IPS-NIHi11 (cell line): Measurements from ENCODE around the gene TBCD.

Source experiments
- DNase-seq: peaks from one replicate; pipeline ENCODE4 v3.0.0; 2012; ENCODE audit warnings: mixed read lengths, low spot score

The TBCD gene

DNA sequence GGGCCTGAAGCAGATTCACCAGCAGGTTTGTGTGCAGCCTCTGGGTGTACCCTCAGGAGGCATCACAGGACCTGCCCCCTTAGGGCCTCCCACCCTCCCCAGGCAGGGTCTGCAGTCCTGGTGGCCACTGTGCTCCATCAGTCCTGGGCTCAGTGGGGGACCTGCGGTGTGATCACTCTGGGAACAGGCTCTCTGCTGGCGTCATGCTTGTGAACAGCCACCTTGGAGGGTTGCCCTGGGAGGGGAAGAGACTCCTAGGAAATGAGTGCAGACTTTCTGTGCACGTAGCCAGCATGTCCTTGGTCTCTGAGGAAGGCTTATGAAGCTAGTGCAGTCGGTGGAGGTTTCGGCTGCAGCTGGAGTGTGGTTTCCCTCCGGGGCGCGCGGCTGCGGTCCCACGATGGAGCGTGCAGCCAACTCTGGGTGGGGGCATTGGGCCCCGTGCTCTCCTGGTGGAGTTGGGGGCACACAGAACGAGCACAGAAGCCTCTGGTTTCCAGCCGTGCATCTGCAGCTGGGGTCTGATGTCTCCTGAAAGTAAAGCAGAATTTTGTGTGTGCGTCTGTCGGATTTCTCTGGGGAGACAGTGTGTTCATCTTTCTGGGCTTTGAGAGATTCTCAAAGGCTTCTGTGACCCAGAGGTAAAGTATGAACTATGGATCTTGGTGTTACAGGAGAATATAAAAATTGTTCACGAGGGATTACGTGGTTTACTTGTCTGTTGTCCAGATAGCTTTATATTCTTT is 156.1 kb downstream of the TBCD start:
- DNase-seq, result no peak

DNA sequence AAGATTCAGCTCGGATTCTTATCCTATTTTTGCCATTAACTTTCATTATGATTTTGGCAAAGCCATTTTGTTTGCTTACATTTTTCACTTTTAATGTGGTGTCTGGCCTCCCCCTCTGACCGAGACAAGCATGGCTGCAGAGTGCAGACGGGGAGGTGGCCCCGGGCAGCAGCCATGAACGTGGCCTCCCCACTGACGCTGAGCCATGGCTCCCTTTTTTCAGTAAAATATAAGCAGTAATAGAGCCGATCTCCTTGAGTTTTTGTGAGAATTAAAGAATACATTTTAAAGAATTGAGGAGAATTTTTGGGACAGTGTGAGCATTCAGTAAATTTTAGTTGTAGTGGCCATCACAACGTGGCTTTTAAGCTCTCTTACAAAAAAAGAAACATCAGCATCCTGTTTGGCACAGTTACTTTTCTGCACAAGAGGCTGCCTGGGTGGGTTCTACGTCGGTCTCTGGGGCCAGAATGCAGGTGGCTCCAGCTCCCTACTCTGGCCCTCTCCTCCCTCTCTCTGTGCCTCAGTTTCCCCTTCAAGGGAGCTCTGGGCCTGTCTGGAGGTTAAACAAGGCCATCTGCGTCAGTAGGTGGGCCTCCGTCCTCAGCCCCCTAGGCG is 156.8 kb downstream of the TBCD start:
- no peak for DNase-seq

DNA sequence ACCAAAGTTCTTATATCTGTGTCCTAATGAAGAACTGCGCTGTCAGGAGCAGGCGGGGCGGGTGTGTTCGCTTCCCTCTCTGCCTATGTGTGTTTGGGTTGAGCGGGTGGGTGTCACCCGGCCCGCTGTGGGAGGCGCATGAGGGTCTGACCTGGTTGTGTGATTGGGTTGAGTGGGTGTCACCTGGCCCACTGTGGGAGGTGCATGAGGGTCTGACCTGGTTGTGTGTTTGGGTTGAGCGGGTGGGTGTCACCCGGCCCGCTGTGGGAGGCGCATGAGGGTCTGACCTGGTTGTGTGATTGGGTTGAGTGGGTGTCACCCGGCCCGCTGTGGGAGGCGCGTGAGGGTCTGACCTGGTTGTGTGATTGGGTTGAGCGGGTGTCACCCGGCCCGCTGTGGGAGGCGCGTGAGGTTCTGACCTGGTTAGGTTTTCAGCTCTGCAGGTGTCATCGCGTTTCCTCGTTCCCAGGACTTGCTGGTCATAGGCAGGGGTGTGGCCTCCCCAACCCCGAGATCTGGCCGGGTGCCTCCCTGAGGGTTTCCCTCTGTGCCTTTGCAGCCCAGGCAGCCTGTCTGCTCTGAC is 157.5 kb downstream of the TBCD start:
- DNase-seq, result no peak

DNA sequence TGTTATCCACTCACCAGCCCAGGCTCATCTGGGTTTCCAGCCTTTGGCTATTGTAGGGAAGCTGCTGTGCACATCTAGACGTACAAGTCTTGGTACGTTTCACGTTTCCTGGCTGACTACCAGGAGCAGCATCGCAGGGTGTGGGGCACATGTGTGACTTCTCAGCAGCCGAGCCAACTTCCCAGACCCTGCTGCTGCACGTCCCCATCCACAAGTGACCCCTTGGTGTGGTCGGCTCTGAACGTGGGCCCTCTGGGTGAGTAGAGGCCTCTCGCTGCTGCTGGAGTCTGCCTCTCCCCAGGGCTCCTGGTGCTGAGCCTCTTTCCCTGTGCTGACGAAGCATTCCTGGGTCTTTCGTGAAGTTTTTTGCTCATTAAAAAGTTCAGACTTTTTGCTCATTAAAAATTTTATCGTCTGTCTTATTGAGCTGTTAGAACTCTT is 158.2 kb downstream of the TBCD start:
- no peak for DNase-seq

DNA sequence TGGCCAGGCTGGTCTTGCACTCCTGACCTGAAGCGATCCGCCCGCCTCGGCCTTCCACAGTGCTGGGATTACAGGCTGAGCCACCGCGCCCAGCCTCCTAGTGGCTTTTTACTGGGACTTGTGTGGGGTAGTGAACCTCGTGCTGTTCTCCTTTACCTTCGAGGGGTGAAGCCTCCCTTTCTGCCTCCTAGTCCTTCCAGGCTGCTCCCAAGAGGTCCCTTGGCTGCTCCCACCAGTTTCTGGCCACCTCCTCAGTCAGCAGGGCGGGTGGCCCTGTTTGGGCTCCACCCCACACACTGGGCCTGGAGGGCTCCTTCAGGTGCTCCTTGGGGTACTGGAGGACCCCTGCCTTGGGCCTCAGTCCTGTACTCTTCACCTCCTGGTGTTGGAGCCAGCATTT is 158.9 kb downstream of the TBCD start:
- no peak for DNase-seq

DNA sequence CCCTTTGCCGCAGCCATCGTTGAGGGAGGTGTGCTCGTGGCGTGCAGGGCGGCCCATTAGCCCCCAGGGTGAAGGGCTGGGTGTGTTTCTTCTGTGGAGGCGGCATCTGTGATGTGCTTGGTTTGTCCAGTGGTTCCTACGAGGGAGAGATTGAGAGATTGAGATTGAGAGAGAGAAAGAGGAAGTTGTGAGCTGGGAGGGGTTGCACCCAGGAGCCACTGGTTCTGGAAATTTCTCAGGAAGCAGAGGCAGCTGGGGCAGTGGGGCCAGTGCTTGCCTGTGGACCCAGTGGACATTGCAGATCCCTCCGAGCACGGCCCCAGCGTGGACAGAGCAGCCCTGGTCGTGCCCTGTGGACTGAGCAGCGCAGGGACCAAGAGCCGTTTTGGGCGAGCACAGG is 160.0 kb downstream of the TBCD start:
- DNase-seq, result no peak

DNA sequence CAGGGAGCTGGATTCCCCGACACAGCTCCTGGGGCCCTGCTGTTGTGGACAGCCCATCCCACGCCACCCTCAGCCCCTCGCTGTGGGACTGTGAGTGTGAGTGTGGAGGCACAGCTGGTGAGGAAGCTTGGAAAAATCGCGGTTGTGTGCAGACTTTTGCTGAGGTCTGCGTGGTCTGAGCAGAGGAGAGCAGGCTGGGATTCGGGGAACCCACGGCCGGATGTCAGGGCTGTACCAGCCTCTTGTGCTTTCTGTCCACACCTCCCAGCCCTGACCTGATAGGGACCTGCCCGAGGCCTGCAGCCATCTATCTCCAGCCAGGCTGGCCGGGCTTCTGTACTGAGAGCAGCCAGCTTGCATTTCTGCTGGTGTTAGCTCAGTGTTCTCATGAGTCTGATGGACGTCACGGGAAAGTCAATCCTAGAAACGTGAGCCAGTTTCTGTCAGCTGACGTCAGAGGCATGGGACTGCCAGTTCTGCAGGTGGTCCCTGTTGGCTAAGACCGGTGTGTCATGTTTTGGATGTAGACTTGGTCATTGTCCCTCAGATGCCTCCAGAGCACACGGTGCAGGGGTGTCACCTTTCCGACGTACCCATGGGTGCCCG is 160.7 kb downstream of the TBCD start:
- DNase-seq, result no peak

DNA sequence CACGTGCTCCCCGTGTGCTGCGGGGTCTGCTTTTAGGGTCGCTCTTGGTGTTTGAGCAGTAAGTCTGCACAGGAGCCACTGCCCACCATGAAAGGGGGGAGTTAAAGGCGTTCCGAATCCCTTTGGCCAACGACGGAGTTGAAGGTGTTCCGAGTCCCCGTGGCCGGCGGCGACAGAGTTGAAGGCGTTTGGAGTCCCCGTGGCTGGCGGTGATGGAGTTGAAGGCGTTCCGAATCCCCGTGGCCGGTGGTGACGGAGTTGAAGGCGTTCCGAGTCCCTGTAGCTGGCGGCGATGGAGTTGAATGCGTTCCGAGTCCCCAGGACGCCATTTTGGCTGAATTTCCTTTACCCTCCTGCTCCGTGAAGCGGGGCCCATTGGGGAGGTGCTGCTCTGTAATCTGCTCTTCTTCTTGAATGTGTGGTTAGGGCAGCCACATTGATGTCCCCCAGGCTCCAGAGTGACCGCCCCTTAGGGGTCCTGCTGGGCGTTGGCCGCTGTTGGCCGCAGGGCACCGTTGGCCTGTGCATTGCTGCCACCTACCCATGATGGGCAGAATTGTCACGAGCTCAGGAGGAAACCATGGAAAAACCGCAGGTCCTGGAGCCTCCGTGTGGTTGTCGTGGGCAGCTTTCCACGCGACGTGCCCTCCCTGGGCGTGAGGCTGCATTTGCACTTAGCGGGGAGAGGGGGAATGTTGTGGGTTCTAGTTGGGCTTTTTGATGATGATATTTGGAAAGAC is 161.6 kb downstream of the TBCD start:
- peak; percentile 64 for DNase-seq

DNA sequence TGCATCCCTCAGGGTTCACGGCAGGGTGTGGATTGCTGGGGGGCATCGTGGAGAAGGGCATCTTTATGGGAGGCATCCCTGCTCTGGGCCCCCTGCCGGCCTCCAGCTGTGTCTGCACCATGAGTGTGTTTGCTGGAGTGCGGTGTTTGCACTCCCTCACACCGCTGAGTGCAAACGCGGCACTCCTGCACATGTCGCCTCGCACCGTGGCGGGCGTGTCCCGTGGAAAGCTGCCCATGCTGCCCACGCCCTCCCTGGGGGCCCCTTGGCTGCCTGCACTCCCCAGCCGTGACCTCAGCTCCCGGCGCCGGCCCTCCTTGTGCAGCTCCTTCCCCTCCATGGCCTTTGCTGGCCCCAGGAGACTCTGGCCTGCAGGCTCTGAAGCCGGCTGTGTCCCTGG is 162.5 kb downstream of the TBCD start:
- no peak for DNase-seq

DNA sequence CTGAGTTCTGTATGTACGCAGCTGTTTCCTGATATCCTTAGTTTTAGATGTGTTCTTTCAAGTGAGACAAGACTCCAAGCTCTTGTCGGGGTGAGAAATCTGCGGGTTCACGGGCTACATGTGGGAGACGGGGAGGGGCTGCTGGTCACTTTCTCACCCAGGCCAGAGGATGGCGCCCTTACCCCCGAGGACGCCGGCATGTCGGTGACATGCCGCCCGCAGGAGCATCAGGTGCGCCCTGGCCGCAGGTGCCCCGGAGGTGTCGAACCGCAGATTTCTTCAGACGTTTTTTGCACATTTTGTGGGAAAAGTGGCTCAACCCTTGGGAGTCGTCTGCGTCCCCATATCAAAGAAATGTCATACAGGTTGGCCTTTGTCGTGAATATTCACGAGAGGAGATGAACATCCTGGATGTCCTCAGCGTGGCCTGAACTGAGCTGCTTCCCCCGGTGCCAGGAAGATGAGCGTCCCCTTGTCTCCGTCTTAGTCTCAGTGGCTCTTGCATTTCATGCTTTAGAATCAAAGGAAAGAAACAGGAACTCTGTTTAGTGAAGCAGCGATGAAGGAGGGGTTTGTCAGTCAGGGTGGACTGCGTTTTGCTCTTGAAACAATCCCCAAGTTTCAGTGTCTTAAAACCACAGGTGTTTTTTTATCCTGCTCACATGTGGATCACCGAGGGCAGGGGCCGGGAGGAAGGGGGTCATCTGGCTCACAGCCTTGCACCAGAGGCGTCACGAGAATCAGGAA is 163.3 kb downstream of the TBCD start:
- DNase-seq, result peak; percentile 79

DNA sequence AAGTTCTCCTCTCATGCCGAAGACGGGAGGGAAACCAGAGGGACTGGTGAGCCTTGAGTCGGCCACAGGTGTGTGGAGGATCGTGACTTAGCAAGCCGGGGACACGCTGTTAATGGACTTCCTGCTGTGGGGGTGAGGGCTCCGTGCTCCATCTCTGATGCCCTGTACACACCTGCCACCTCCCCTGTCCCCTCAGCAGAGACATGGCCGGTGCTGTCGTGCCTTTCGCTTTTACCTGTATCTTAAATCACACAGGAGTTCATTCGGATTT is 163.8 kb downstream of the TBCD start:
- DNase-seq, result no peak

DNA sequence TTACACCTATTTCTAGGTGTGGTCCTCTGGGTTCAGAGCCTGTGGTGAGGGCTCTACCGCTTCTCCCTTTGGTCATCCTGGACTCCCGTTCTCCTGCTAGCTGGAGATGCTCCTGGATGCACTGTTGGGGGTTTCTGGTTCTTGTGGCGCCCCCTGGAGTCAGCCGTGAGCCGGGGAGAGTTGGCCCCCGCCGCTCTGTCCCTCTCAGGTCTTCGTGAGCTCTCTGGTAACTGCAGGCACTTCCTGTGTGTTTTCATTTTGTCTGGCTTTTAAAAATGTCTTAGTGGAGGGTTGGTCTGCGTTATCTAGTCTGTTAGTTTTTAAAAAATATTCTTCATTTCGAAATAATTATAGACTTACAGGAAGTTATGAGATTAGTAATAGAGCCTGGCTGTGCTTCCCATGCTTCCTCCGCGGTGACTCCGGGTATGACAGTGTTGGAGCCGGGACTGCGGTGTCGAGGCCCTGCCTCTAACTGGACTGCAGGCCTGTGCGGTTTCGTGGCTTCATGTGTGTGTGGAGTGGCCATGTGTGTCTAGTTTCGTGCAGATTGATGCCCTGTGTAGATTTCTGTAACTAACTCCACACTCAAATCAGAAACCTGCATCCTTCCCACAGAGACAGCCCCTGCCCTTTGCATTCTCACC is 166.0 kb downstream of the TBCD start:
- peak; percentile 86 for DNase-seq

DNA sequence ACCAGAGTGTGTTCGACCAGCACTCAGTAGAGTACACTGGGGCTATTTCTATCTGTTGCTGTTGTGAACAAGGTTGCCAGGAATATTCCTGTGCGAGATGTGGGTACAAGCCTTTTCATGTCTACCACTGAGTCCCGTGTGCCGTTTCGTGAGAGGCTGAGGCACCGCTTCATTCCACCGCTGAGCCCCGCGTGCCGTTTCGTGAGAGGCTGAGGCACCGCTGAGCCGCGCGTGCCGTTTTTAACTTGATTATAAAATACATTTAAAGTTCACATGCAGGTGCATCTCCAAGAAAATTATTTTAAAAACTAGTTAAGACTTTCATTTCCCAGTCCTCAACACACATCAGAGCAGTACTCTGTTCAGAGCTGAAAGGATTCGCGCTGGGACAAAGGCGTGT is 166.6 kb downstream of the TBCD start:
- DNase-seq, result no peak

DNA sequence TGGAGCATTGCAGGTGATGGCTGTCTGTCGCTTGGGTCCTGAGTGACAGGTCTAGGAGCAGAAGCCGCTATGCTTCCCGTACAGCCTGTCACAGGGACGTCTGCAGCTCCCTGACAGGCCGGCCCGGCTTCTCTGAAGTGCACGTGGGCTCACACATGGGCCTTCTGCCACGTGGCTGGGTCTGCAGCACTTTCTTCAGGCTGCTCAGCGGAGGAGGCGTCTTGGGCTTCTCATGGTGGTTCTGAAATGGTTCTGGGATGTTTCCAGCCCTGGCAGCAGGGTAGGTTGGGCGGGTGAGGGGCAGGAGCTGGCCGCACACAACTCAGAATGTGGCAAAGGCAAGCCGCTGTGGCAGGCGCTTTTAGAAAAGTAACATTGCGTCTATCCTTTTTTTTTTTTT is 168.3 kb downstream of the TBCD start:
- no peak for DNase-seq

DNA sequence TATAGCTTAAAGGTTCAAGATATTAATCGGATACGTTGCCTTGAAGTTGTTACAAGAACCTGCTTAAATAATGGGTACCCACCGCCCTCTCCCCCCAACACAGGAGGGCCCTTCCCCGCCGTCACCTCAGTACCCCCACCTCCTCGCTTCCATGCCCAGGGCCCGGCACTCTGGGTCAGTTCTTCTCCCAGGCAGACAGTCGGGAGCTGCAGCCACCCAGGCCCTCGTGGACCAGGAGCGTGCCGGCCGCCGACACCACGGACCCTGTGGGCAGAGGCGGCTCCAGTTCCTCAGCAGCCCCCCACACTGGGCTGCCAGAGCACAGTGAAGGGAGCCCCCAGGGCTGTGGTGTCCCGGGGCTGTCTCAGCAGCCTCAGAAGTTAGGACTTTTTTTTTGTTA is 168.8 kb downstream of the TBCD start:
- no peak for DNase-seq

DNA sequence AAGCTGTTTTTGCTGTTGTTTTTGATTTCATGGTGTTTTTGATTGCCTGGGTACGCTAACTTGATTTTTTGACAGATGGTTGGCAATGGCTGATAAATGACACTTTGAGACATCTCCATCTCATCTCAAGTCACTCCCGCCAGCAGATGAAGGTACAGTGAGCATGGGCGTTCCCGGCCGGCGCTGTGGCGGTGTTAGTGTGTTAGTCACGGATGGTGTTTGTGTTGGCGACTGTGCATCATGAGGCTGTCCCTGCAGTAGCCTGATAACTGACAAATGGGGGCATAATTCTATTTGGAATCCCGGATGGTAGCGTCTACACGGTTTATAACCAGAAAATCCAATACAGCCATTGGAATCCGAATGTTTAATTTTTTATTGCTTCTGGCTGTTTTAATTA is 169.6 kb downstream of the TBCD start:
- DNase-seq, result no peak

DNA sequence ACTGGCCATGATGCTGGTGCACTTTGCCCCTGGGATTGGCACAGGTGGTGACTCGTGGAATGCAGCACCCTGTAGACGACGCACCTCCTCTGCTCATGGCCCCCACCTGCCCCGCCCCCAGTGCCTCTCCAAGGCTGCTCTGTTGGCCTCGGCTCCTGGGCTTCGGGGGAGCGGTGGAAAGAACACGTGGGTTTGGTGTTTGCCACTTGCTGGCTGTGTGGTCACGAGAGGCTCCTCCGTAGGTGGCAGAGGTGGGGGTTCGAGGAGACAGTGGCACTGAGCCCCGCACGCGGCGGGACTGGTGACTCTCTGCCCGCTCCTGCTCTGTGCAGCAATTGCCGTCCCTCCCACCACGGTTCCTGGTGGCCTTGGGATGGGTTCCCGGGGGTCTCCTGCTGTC is 170.8 kb downstream of the TBCD start:
- no peak for DNase-seq

DNA sequence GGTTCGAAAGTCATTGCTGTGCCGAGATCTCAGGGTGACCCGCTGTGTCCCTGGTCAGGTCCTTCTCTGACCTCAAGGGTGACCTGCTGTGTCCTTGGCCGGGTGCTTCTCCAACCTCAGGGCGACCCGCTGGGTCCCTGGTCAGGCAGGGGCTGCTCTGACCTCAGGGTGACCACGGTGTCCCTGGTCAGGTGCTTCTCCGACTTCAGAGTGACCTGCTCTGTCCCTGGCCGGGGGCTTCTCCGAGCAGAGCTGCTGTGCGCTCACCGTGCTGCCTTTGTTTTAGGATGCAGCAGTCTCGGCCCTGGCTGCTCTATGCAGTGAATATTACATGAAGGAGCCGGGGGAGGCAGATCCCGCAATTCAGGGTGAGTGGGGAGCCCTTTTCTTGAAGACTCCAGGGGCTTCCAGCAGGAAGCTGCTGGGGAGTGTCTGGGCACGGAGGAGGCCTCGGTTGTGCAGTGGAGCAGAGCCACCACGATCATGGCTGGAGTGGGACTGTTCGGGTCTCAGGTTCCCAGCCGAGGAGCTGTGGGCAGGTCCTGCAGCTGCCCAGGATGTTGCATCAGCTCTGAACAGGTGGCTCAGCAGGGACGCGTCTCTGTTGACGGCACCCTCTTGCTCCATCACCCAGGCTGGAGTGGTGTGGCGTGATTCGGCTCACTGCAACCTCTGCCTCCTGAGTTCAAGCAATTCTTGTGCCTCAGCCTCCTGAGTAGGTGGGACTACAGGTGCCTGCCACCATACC is 171.7 kb downstream of the TBCD start:
- no peak for DNase-seq

DNA sequence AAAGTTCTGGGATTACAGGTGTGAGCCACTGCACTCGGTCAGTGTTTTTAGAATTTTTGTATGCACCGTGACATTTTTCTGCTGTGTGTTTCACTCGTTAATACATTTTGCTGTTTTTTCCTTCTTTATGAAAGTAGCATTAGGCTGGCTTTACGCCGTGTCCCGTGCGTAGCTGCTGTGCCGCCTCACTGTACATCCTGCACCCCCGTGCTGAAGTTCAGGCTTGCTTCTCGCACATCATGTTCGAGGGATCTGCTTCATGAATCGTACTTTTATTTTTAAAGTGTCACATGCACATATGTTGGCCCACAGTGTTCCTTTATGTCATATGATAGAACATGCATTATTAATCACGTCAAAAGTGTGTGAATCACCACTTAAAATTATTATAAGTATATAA is 172.3 kb downstream of the TBCD start:
- DNase-seq, result no peak

DNA sequence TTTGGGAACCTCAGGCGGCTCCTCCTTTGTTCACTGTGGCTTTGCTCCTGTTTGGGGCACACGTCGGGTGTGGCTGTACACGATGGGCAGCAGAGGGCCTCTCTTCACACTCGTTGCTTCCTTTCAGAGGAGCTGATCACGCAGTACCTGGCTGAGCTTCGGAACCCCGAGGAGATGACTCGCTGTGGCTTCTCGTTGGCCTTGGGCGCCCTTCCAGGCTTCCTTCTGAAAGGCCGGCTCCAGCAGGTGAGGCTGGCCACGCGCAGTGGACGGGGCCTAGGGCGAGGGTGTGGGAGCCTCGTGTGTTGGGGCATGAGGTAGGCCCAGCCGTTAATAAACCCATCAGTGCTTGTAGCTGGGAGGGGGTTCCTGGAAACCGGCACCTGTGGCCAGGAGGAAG is 172.9 kb downstream of the TBCD start:
- no peak for DNase-seq

DNA sequence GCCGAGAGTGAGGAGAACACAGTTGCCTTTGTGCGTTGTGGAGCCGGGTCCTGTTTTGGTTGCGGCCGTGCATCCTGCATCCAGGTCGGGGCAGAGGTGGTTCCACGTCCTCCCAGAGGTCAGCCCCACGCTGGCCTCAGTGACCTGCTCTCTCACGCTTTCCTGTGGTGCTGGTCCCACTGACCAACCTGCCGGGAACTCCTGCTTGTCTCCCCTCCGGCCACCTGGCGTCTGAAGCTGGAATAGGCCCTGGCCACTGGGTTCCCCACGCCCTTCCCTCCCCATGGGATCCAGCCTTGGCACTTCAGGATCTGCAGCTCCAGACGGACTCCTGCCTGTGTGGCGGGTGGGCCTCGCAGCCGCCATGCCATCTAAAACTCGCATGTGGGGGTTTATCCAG is 173.5 kb downstream of the TBCD start:
- DNase-seq, result no peak
